Stomach (tissue), 4 donors: Measurements from ENCODE around the gene MAST2.

ENCODE experiments used
- CTCF ChIP-seq, 7 experiments: fragments of 450-650 bp in 4 of 7; fragments of 200-600 bp in 3 of 7; sonication (generic) in 3 of 7; IDR thresholded peaks; one replicate each; pipeline ENCODE4 v1.5.1; 2016 to 2019; ENCODE audit warnings: antibody characterized with exemption in 7 of 7, control low read depth in 2 of 7, mild to moderate bottlenecking in 1 of 7
- EP300 ChIP-seq: sonication (generic); formaldehyde crosslinking; IDR thresholded peaks from one replicate; pipeline ENCODE4 v1.6.1; 2017; ENCODE audit warnings: antibody characterized with exemption
- POLR2A ChIP-seq, 4 donors: fragments of 450-650 bp; IDR thresholded peaks; one replicate each; pipeline ENCODE4 v1.6.1; 2016; ENCODE audit warnings: antibody characterized with exemption in 4 of 4, control low read depth in 2 of 4, mild to moderate bottlenecking in 1 of 4, moderate library complexity in 1 of 4
- POLR2AphosphoS5 ChIP-seq, 3 donors: sonication (generic); formaldehyde crosslinking; IDR thresholded peaks; one replicate each; pipeline ENCODE4 v1.6.1; 2016; ENCODE audit warnings: antibody characterized with exemption in 3 of 3

GRCh38 chr1:45814776-45815175, 11.4 kb downstream of the MAST2 start:
- TF ChIP-seq POLR2A (IDR thresholded peaks at IDR 0.05) (no peak), CTCF (IDR thresholded peaks at IDR 0.05) (no peak), POLR2AphosphoS5 (IDR thresholded peaks at IDR 0.05) (no peak), EP300 (no peak)
